DND-41 (cell line): ENCODE data around the gene AJM1.

ENCODE experiments used
- ATAC-seq: fragments of 200-7000 bp; cut with Tn5 transposase; 3 replicates; pipeline ENCODE4 v1.9.1; 2021; ENCODE audit warnings: low read depth; ENCODE audit not compliant: insufficient read depth
- DNase-seq: peaks from one replicate; pipeline ENCODE4 v3.0.0-alpha.2; 2020
- H2AFZ ChIP-seq: 2 replicates; pipeline ENCODE4 v1.6.0; 2012; ENCODE audit warnings: low read depth, low read length
- H3K27ac ChIP-seq: 2 replicates; pipeline ENCODE4 v1.5.1; 2012; ENCODE audit warnings: low read length, inconsistent platforms
- H3K27me3 ChIP-seq: fragments of 200-600 bp; sonication (generic); 2 replicates; pipeline ENCODE4 v1.6.0; 2012; ENCODE audit warnings: low read length, mild to moderate bottlenecking, inconsistent platforms; ENCODE audit not compliant: insufficient read depth, poor library complexity
- H3K36me3 ChIP-seq: 2 replicates; pipeline ENCODE4 v1.5.1; 2012; ENCODE audit warnings: low read length, inconsistent platforms; ENCODE audit not compliant: insufficient read depth
- H3K4me1 ChIP-seq: 2 replicates; pipeline ENCODE4 v1.5.1; 2012; ENCODE audit warnings: mild to moderate bottlenecking, low read length; ENCODE audit not compliant: insufficient read depth
- H3K4me2 ChIP-seq: 2 replicates; pipeline ENCODE4 v1.6.0; 2012; ENCODE audit warnings: mild to moderate bottlenecking, moderate library complexity, low read length, inconsistent platforms; ENCODE audit not compliant: insufficient read depth
- H3K4me3 ChIP-seq, 2 experiments: fragments of 200-600 bp in 1 of 2; shearing (Covaris generic) in 1 of 2; 2 replicates each; pipeline ENCODE4 v1.5.1; 2012 to 2016; ENCODE audit warnings: inconsistent platforms in 2 of 2, low read length in 2 of 2, mild to moderate bottlenecking in 2 of 2, low read depth in 1 of 2, moderate library complexity in 1 of 2
- H3K79me2 ChIP-seq: 2 replicates; pipeline ENCODE4 v1.6.0; 2012; ENCODE audit warnings: low read length, inconsistent platforms; ENCODE audit not compliant: insufficient read depth
- H3K9ac ChIP-seq: 2 replicates; pipeline ENCODE4 v1.6.0; 2012; ENCODE audit warnings: low read depth, mild to moderate bottlenecking, inconsistent platforms, low read length, moderate library complexity
- H3K9me3 ChIP-seq: 2 replicates; pipeline ENCODE4 v1.5.1; 2012; ENCODE audit warnings: low read length, moderate library complexity, mild to moderate bottlenecking, inconsistent platforms; ENCODE audit not compliant: insufficient read depth, severe bottlenecking
- H4K20me1 ChIP-seq: 2 replicates; pipeline ENCODE4 v1.6.0; 2012; ENCODE audit warnings: low read length; ENCODE audit not compliant: insufficient read depth
- CTCF ChIP-seq: IDR thresholded peaks from 2 replicates; pipeline ENCODE4 v1.5.1; 2012; ENCODE audit warnings: borderline replicate concordance, low read length, moderate library complexity, mild to moderate bottlenecking; ENCODE audit not compliant: poor library complexity, severe bottlenecking; ENCODE audit errors: extremely low read depth
- EZH2 ChIP-seq: IDR thresholded peaks from 3 replicates; pipeline ENCODE4 v1.6.1; 2012; ENCODE audit warnings: borderline replicate concordance, low read depth, mild to moderate bottlenecking, moderate library complexity, low read length, inconsistent platforms; ENCODE audit not compliant: severe bottlenecking

Gene AJM1

DNA sequence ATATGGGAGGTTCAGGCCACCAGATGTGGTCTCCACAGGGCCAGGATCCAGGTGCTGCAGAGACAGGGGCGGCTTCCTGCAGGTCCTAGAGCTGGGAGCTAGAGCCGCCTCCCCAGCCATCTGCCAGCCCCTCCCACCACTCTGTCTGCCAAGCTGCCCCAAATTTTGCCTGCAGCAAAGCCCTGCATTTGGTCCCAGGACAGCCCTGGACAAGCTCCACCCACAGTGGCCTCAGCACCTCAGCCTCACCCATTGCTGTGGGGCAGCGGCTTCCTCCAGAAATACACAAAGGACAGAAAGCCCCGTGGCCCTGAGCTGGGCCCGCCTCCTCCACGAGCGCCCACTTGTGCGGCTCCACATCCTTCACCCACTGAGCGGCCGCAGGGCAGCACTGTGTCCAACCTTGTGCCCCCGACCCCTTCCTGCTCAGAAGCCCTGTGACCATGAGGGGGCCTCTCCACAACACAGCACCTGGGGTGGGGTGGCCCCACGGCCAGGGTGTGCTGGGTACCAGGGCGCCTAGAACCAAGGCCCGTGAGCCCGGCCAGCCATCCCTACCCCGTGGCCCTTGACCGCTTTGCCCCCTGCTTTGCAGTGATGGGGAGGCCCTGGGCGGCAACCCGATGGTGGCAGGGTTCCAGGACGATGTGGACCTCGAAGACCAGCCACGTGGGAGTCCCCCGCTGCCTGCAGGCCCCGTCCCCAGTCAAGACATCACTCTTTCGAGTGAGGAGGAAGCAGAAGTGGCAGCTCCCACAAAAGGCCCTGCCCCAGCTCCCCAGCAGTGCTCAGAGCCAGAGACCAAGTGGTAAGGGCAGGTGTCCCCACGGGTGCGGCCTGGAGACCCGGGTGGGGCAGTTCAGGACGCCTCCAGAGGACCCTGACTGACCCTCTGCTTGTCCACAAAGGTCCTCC, 3.7 kb upstream of the AJM1 start:
- Histone ChIP-seq H3K4me3 (no peak overlapping the region), H4K20me1 (peaks cover 9% of the 10 kb centered on the region), H3K4me1 (peaks cover 17% of the 10 kb centered on the region), H3K27me3 (no peaks in the 10 kb centered on the region), H3K9ac (no peak overlapping the region), H3K36me3 (peaks cover 40% of the 10 kb centered on the region), H3K79me2 (no peaks in the 10 kb centered on the region), H3K27ac (no peak overlapping the region), H3K9me3 (no peaks in the 10 kb centered on the region), H3K4me2 (no peak overlapping the region), H2AFZ (no peak overlapping the region)
- TF ChIP-seq CTCF (no peak), EZH2 (no peak)
- no peak for ATAC-seq
- DNase-seq: no peak

DNA sequence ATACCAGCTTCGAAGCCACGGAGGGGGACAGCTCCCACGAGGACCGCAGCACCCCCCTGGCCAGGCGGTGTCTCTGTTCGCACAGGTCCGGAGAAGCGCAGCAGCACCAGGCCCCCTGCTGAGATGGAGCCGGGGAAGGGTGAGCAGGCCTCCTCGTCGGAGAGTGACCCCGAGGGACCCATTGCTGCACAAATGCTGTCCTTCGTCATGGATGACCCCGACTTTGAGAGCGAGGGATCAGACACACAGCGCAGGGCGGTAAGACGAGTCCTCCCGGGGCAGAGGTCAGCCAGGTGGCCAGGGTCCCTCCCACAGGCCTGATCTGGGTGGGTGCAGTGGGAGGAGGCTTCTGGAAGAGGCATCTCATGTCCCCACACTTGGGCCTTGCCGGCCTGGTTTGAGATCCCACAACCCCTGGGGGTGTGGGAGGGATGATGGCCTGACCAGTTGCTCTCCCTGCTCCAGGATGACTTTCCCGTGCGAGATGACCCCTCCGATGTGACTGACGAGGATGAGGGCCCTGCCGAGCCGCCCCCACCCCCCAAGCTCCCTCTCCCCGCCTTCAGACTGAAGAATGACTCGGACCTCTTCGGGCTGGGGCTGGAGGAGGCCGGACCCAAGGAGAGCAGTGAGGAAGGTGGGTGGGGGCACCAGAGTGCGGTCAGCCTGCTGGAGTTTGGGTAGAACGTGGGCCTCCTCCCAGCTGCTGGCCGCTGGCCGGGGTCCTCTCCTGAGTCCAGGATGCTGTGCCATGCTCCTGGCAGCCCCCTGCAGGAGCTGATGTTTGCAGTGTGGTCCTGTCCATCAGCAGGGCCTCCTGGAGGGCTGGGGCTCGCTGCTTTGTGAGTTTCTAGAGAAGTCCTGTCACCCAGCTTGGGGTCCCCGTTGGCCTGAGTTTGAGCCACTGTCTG, 2.8 kb upstream of the AJM1 start:
- no peaks in the 10 kb centered on the region for H3K9me3 ChIP-seq
- H3K4me1 ChIP-seq: peaks cover 17% of the 10 kb centered on the region
- no peak overlapping the region for H3K4me3 ChIP-seq
- TF ChIP-seq EZH2 (no peak), CTCF (no peak)
- H2AFZ ChIP-seq: no peak overlapping the region
- H3K9ac ChIP-seq: no peak overlapping the region
- H3K36me3 ChIP-seq: peaks cover 36% of the 10 kb centered on the region
- H3K79me2 ChIP-seq: no peaks in the 10 kb centered on the region
- ATAC-seq (no peak), DNase-seq (no peak)
- peaks cover 9% of the 10 kb centered on the region for H4K20me1 ChIP-seq
- H3K4me2 ChIP-seq: no peak overlapping the region
- H3K27me3 ChIP-seq: no peaks in the 10 kb centered on the region
- H3K27ac ChIP-seq: no peak overlapping the region

- DNase-seq: no peak
- Histone ChIP-seq H3K27ac (no peak overlapping the region), H3K4me1 (peaks cover 17% of the 10 kb centered on the region), H3K9ac (no peak overlapping the region), H3K36me3 (peaks cover 36% of the 10 kb centered on the region), H2AFZ (no peak overlapping the region), H3K4me2 (no peak overlapping the region), H3K27me3 (no peaks in the 10 kb centered on the region), H3K79me2 (no peaks in the 10 kb centered on the region), H4K20me1 (peaks cover 9% of the 10 kb centered on the region), H3K9me3 (no peaks in the 10 kb centered on the region), H3K4me3 (no peak overlapping the region)
- ATAC-seq: no peak
- no peak for TF ChIP-seq EZH2
- no peak for TF ChIP-seq CTCF
Observed at GRCh38 chr9:136840140-136840876, 2.0 kb upstream of the AJM1 start.
